DMS 273 treated with DMSO at 0.1 percent for 48 hours (cell line): ENCODE results near the gene WWOX.
"Not testable (repeated sequence)": the region's sequence is repeated elsewhere in the genome, so short reads cannot be mapped to it uniquely, and the experiment has no call there.

ENCODE experiments used
- DNase-seq: peaks from one replicate; lab custom pipeline; 2025; lab: John Stamatoyannopoulos, UW

WWOX gene

DNA sequence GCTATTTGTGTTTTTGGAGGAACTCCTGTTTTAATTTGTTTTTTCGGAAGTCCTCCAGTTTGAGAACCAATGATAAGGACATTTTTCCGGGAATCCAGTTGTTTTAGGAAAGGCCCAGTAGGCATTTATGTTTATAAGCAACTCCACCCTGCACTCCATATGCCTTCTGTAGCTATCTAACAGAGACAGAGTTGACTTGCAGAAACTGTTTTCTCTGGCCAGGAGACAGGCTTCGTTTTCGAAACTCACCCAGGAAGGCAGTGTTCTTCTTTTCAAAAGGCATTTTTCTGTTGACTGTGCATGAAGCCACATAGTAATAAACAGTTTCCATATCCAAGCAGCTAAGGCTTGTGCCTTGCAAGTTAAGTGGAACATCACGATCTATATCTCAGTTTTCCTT lies 587.1 kb downstream of the WWOX start:
- no peak for DNase-seq

DNA sequence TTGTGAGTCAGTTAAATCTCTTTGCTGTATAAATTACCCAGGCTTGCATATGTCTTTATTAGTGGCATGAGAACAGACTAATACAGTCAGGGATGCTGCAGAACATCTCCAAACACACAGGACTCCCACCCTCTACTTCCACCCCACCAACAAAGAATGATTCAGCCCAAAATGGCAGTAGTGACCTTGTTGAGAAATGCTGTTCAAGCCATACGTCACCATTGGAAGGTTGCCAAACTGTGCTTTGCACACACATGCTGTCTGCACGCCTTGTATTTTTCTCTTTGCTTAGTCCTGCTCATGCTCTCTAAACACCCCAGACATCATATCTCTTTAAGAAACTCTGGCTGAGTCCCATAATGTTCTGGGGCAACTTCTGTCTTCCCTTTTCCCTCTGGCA lies 589.6 kb downstream of the WWOX start:
- DNase-seq = peak; percentile 44

DNA sequence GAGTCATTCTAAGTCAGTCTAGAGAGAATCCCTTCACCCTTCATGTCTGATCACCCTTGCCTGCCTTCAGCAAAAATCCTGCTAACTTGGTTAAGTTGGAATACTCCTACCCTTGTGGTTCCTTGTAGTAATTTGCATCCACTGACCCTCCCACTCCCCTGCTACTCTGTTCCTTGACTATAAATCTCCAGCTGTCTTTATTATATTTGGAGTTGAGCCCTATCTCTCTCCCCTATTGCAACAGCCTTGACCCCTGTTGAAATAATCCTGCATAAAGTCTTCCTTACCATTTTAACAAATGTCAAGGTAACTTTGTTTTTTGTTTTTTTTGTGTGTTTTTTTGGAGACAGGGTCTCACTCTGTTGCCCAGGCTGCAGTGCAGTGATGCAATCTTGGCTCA lies 590.1 kb downstream of the WWOX start:
- peak; percentile 31 for DNase-seq

DNA sequence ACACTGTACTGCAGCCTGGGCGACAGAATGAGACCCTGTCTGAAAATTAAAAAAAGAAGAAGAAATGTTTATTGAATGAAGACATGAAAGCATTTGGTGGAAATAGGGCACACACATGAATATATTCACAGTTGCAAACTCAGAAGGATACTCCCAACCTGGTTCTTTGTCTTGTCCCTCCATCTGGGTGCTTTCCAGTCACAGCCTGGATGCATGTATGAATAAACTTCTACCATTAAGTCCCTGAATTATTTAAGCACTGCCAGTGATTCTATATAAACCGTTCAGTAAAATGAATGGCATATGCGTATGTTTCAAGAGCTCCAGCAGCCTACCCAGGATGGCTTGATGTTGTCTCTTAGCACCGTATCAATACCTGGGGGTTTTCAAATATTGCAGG lies 591.1 kb downstream of the WWOX start:
- no peak for DNase-seq

DNA sequence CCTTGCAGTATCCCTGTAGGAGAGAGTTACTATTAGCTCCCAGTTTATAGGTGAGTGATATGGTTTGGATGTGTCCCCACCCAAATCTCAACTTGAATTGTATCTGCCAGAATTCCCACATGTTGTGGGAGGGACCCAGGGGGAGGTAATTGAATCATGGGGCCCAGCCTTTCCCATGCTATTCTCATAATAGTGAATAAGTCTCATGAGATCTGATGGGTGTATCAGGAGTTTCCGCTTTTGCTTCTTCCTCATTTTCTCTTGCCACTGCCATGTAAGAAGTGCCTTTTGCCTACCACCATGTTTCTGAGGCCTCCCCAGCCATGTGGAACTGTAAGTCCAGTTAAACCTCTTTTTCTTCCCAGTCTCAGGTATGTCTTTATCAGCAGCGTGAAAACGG lies 592.3 kb downstream of the WWOX start:
- not testable (repeated sequence) for DNase-seq

DNA sequence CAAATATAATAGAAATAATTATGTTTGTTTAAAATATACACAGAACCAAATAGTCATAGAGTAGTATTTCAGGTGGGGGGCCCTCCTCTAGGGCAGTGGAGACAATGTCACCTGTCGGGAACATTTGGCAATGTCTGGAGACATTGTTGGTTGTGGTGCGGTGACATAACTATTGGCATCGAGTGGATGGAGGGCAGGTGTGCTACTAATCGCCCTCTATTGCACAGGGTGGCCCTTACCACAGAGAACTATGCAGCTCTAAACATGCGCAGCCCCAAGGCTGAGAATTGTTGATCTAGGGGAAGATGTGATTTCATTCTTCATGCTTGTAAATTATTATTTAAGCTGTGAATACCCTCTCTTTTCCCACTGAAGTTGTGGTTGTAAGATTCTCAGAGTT lies 594.0 kb downstream of the WWOX start:
- DNase-seq = no peak

DNA sequence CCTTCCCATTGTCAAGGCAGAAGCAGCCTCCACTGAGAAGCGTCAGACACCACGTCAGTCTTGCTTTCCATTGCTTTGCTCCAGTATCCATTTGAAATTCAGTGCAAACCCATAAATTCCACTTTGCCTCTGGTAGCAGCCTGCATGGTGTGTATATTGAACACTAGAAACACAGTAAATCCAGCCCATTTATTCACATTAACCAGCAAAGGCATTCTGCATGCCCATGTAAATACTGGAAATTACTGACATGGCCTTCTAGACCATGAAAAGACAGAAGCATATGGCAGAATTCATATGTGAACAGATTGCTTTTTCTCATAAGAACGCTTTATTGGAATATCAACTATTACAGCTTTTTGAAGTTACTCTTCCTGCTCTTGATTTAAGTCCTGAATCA lies 595.0 kb downstream of the WWOX start:
- no peak for DNase-seq

DNA sequence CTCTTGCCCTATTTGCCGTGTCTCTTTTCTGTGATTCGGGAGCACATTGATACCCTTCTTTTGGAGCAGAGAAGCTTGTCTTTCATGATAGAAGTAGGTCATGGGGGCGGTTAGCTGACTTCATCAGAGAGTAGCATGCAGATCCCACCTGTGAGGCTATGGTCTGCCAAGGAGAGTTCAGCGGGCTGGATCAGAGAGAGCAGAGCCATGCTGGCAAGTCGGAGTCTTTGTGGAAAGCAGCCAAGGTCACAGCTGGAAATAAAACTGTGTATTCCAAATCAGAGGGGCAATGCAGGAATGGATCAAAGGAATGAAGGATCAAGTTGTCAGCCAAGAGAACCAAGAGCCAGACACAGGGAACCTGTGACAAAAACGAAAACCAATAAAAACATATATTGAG lies 595.9 kb downstream of the WWOX start:
- no peak for DNase-seq

DNA sequence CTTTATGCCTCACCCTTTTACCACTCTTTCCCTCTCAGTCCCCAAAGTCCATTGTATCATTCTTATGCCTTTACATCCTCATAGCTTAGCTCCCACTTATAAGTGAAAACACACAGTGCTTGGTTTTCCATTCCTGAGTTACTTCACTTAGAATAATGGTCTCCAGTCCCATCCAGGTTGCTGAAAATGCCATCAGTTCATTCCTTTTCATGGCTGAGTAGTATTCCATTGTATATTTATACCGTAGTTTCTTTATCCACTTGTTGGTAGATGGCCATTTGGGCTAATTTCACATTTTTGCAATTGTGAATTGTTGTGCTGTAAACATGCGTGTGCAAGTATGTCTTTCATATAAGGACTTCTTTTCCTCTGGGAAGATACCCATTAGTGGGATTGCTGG lies 597.3 kb downstream of the WWOX start:
- DNase-seq = no peak

DNA sequence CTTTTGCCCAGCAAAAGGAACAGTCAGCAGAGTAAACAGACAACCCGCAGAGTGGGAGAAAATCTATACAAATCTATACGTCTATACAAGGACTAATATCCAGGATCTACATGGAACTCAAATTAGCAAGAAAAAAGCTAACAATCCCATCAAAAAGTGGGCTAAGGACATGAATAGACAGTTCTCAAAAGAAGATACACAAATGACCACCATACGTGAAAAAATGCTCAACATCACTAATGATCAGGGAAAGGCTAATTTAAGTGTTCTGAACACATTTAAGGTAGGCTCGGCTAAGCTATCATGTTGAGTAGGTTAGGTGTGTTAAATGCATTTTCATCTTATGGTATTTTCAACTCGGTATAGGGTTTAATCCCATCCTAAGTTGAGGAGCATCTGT lies 598.0 kb downstream of the WWOX start:
- no peak for DNase-seq

DNA sequence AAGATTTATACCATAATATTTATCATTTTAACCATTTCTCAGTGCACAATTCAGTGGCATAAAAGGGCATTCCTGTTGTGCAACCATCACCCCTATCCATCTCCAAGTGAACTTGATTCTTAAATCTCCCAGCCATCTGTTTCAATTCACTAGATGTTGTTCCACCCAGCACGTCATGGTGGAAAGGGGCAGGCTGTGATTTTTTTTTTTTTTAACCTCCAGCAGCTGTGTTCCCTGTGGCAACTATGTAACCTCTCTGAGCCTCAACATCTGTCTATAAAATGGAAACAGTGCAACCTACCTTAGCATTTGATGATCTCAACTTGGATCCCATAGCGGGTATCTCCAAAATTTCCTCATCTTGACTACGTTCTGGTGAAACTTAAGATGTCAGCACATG lies 604.5 kb downstream of the WWOX start:
- DNase-seq = no peak

DNA sequence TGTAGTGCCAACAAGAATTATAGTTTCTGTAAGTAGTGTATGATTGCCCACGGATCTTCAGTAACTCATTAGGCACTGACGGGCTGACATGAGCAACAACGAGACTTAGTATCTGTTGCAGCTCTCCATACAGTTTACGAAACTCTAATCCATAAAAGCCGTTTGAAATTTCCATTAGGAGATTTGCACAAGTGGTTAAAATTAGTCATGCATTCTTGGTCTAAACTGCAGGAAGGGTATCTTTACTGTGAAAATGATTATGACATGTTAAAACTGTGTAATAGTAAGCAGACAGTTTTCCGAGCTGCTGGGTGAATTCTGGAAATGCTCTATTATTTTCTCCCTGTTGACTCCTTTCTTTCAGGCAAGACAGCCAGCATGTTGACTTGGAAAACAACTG lies 605.0 kb downstream of the WWOX start:
- DNase-seq = no peak

DNA sequence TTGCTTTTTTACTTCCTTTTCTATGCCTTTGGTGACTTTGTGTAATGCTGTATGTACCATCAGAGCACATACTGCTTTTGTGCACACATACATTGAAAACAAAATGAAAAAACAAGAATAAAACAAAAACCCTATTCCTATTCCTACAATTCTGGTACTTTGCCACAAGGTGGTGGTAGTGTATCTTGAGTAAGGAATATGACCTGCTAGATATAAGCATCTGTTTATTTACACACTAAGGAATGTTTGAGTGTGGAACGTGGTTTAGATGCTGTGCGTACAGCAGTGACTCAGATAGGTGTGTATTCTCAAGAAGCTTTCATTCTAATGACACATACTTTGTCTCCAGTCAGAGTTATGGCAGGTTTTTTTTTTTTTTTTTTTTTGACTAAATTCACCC lies 606.2 kb downstream of the WWOX start:
- DNase-seq = peak; percentile 13

DNA sequence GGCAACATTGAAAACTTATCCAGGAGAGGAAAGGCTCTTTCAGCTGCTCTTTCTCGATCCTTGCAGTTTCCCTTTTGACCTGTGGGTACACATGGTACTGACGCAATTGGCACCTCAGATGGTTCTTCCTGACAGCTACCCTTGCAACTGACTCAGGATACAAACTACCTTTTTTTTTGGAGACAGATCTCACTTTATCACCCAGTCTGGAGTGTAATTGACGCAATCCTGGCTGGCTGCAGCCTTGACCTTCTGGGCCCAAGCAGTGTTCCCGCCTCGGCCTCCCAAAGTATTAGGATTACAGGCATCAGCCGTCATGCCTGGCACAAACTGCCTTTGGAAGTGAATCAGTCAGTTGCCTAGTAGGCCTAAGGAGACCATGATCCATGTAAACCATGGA lies 607.2 kb downstream of the WWOX start:
- DNase-seq = no peak

DNA sequence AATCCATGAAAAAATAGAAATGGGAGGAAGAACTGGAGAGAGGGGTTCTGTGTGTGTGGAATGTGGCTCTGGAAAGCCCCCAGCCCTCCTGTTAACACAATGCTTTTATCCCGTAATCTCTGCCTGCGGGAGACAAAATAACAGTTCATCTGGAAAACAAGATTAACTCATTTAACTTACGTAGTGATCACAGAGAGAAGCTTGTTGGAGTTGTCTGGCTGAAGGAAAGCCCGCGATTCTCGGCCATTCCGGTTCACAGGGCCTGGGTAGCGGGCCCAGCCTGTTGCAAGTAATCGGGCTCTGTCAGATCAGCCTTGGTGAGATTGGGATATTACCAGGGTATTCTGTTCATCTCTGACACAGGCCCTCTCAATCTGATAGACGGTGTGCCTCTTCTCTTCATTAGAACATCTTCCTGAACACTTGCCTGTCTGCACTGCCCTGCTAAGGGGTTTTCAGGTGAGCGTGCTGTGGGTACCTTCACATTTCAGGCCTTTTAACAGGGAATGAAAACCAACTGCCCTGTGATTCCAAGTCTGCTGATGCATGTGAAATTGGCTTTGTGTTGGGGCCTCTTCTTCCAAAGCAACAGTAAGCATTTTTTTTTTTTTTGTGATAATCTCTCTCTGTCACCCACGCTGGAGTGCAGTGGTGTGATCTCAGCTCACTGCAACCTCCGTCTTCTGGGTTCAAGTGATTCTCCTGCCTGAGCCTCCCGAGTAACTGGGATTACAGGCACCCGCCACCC lies 609.9 kb downstream of the WWOX start:
- DNase-seq = no peak

DNA sequence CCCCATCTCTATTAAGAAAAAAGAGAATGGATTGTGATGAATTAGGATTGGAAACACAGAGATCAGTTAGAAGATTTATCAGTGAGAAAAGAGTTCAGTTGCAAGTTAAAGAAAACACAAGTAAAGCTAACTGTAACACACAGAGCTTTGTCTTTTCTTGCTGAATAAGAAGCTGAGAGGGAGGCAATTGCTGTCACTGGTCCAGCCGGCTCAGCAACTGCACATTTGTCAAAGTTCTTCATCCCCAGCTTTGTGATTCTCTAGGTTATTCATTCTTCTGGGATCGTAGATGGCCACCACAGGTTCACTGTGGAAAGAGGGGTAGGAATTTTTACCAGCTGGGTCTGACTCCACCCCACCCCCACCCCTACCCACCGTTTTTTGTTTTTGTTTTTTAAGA lies 615.7 kb downstream of the WWOX start:
- no peak for DNase-seq

DNA sequence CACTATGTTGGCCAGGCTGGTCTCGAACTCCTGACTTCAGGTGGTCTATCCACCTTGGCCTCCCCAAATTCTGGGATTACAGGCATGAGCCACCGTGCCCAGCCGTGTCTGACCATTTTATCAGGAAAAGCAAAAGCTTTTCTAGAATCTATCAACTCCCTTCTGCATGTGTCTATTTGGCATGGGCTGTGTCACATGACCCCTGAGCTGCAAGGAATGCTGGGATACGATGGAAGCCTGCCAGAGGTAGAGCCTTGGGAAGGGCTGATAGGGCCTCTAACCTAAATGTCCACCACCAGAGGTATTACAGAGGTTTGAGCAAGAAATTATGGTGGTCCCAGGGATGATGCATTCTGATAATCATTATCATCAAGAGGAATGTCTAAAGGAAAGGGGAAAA lies 616.2 kb downstream of the WWOX start:
- DNase-seq = no peak

DNA sequence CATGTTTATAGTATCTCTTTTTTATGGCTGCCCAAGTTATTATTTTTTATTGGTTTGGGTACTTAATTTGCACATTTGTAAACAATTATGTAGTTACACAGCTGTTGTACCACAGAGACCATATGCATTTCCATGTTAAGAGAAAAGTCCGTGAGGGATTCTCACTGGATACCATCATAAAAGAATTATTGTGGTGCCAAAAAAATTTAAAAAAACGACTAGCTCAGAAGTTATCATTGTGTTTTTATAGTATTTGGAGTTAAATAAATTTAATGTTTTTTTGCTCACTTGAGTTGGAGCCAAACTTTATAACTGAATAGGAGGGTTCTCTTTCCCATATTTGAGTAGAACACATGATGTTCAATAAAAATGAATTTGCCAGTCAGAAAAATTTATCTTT lies 618.7 kb downstream of the WWOX start:
- no peak for DNase-seq

DNA sequence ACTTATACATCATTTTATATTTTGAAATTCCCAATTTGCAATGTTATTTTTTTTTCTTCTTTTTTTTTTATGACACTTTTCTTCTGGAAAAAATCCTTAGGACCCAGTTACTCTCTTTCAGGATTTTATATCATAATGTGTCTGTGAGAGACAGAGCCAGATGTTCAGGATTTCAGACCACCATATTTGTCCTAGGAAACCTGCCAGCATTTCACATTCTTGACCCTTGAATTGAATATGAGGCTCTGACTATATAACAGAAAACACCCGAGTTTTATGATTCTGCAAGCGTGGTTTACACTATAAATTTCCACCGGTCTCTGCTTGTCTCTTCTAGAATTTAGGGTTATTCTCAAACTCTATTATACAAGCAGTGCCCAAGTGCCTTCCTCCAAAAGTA lies 621.0 kb downstream of the WWOX start:
- no peak for DNase-seq

DNA sequence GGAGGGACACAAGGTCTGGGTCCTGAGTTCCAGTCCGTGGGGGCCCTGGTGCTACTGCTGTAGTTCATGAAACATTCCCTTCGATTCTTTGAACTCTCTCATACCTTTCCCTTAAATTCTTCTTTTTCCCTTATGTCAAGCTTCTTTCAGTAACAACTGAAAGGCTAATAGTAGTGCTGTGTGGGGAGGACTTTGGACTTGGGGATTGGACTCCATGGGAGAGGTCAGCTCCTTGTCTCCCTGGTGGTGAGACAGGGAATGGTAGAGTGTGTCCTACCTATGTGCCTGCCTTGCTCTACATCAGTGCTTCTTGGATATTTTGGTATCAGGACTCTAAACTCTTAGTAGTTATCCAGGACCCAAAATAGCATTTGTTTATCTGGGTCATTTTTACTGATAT lies 628.1 kb downstream of the WWOX start:
- no peak for DNase-seq

DNA sequence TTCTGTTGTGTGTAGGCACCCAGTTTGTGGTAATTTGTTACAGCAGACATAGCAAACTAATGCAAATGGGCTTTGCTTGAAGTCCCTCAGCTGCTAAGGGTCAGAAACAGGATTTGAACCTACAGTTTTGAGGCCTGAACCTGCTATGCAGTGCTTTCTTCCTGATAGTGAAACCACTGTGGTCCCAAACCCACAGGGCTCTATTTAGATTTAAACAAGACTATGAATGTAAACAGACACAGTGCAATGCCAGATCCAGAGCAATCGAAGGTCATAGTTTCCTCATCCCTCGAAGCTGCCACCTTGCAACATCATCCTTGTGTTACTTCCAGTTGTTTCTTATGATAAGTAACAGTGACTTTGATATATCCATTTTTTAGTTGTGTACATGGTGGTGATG lies 630.2 kb downstream of the WWOX start:
- no peak for DNase-seq

DNA sequence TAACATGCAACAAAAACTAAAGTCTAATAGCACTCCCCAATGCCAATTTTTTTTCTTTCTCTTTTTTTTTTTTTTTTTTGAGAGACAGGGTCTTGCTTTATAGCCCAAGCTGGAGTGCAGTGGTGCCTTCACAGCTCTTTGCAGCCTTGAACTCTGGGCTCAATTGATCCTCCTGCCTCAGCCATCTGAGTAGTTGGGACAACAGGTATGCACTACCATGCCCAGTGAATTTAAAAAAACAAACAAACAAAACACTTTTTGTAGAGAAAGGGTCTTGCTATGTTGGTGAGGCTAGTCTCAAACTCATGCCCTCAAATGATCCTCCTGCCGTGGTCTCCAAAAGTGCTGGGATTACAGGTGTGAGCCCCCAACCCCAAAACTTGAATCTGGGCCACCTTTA lies 632.3 kb downstream of the WWOX start:
- DNase-seq = no peak

DNA sequence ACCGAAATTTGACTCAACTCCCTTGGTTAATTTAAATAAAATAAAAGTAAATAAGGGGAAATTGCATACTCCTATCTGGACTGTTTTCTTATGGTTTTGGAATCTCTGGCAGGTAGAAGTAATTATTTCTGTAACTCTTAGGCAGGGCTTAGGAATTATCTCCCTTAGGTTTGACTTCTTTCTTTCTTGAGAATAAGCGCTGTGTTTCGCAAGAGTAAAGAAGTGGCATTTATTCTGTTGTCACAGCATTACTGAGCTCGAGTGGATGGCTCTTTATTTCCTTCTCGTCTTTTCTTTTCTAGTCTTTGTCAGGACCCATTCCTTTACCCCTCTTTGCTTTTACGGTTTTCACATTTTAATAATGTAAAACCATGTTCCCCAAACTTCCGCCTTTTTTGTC lies 633.2 kb downstream of the WWOX start:
- no peak for DNase-seq

DNA sequence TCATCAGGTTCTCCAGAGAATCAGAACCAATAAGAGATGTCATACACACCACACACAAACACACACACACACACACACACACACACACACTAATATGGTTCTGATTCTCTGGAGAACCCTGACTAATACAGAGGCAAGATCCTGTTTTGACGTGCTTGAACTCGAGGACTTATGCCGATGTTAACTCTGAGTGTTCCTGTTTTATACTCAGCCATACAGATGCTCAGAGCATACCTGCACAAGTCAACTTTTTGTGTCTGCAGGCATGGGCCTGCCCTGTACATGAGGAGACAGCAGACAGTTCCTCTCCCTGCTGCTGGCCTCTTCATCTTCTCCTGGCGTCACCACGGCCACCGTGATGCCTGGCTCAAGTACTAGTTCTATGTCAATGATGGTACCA lies 635.9 kb downstream of the WWOX start:
- DNase-seq = no peak

DNA sequence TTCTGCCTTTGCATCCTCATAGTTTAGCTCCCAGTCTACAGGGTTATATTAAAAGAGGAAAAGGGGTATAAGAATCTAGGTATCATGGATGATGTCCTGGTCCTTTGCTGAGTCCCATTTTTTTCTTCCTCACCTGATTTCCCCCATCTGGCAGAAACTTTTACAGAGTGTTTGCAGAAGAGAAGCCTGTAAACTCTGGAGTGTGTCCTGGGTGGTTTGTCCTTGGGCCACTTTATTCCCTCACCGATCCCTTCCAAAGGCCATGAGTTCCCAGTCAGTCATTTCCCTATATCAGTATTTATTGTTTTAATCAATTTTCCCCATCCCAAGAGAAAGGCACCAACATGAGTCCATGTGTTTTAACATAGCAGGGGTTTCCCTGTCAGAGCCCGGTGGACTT lies 638.2 kb downstream of the WWOX start:
- no peak for DNase-seq
